ENCODE results near the gene SOD1.

SOD1 gene

DNA sequence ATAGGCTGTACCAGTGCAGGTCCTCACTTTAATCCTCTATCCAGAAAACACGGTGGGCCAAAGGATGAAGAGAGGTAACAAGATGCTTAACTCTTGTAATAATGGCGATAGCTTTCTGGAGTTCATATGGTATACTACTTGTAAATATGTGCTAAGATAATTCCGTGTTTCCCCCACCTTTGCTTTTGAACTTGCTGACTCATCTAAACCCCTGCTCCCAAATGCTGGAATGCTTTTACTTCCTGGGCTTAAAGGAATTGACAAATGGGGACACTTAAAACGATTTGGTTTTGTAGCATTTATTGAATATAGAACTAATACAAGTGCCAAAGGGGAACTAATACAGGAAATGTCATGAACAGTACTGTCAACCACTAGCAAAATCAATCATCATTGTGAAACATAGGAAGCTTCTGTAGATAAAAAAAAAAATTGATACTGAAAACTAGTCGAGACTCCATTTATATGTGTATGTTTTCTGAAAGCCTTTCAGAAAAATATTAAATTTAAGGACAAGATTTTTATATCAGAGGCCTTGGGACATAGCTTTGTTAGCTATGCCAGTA lies 7.0 kb downstream of the SOD1 start:
- H3K4me1 ChIP-seq (ENCODE audit: control insufficient read depth in 1 of 2, insufficient read depth in 2 of 2, low read length in 2 of 2), result peaks cover 10 to 14% of the 10 kb centered on the region in 2 donors
- peaks cover 20 to 60% of the 10 kb centered on the region in 2 donors for H3K36me3 ChIP-seq (ENCODE audit: control insufficient read depth in 1 of 2, insufficient read depth in 2 of 2, low read length in 2 of 2)
- no peak overlapping the region for H3K9ac ChIP-seq (ENCODE audit: low read depth in 1 of 2, low read length in 2 of 2)
- H3K4me3 ChIP-seq (ENCODE audit: low read depth in 1 of 2, low read length in 2 of 2), result no peak overlapping the region
- H3K27ac ChIP-seq (ENCODE audit: low read depth, low read length), result no peak overlapping the region
- no peaks in the 10 kb centered on the region for H3K9me3 ChIP-seq (ENCODE audit: control insufficient read depth in 1 of 2, low read length in 2 of 2)
- no peaks in the 10 kb centered on the region for H3K27me3 ChIP-seq (ENCODE audit: control insufficient read depth in 1 of 2, insufficient read depth in 2 of 2, low read length in 2 of 2)

- Histone ChIP-seq H3K36me3 (ENCODE audit: control insufficient read depth in 1 of 2, insufficient read depth in 2 of 2, low read length in 2 of 2) (peaks cover 22 to 65% of the 10 kb centered on the region in 2 donors), H3K4me3 (ENCODE audit: low read depth in 1 of 2, low read length in 2 of 2) (no peak overlapping the region), H3K9me3 (ENCODE audit: control insufficient read depth in 1 of 2, low read length in 2 of 2) (no peaks in the 10 kb centered on the region), H3K4me1 (ENCODE audit: control insufficient read depth in 1 of 2, insufficient read depth in 2 of 2, low read length in 2 of 2) (peaks cover 4 to 8% of the 10 kb centered on the region in 2 donors), H3K9ac (ENCODE audit: low read depth in 1 of 2, low read length in 2 of 2) (no peak overlapping the region), H3K27ac (ENCODE audit: low read depth, low read length) (no peak overlapping the region), H3K27me3 (ENCODE audit: control insufficient read depth in 1 of 2, insufficient read depth in 2 of 2, low read length in 2 of 2) (no peaks in the 10 kb centered on the region)
These were observed 7.6 kb downstream of the SOD1 start for GRCh38 chr21:31667132-31667531.

- Histone ChIP-seq H3K4me1 (ENCODE audit: control insufficient read depth in 1 of 2, insufficient read depth in 2 of 2, low read length in 2 of 2) (peaks cover 0 to 4% of the 10 kb centered on the region in 2 donors), H3K27ac (ENCODE audit: low read depth, low read length) (no peak overlapping the region), H3K27me3 (ENCODE audit: control insufficient read depth in 1 of 2, insufficient read depth in 2 of 2, low read length in 2 of 2) (no peaks in the 10 kb centered on the region), H3K4me3 (ENCODE audit: low read depth in 1 of 2, low read length in 2 of 2) (no peak overlapping the region), H3K9ac (ENCODE audit: low read depth in 1 of 2, low read length in 2 of 2) (no peak overlapping the region), H3K36me3 (ENCODE audit: control insufficient read depth in 1 of 2, insufficient read depth in 2 of 2, low read length in 2 of 2) (peaks cover 22 to 65% of the 10 kb centered on the region in 2 donors), H3K9me3 (ENCODE audit: control insufficient read depth in 1 of 2, low read length in 2 of 2) (no peaks in the 10 kb centered on the region)
These were observed 8.1 kb downstream of the SOD1 start for GRCh38 chr21:31667639-31668038.

GRCh38 chr21:31668651-31669491 lies 9.4 kb downstream of the SOD1 start:
- H3K36me3 ChIP-seq (ENCODE audit: control insufficient read depth in 1 of 2, insufficient read depth in 2 of 2, low read length in 2 of 2), result peaks cover 22 to 61% of the 10 kb centered on the region in 2 donors

GRCh38 chr21:31670070-31670469 lies 10.6 kb downstream of the SOD1 start:
- H3K9me3 ChIP-seq (ENCODE audit: control insufficient read depth in 1 of 2, low read length in 2 of 2), result no peaks in the 10 kb centered on the region
- H3K4me3 ChIP-seq (ENCODE audit: low read depth in 1 of 2, low read length in 2 of 2), result no peak overlapping the region
- no peak overlapping the region for H3K27ac ChIP-seq (ENCODE audit: low read depth, low read length)
- H3K4me1 ChIP-seq (ENCODE audit: control insufficient read depth in 1 of 2, insufficient read depth in 2 of 2, low read length in 2 of 2), result peaks cover 0 to 12% of the 10 kb centered on the region in 2 donors
- H3K36me3 ChIP-seq (ENCODE audit: control insufficient read depth in 1 of 2, insufficient read depth in 2 of 2, low read length in 2 of 2), result peaks cover 22 to 53% of the 10 kb centered on the region in 2 donors
- H3K27me3 ChIP-seq (ENCODE audit: control insufficient read depth in 1 of 2, insufficient read depth in 2 of 2, low read length in 2 of 2), result no peaks in the 10 kb centered on the region
- no peak overlapping the region for H3K9ac ChIP-seq (ENCODE audit: low read depth in 1 of 2, low read length in 2 of 2)

More at GRCh38 chr21:31668651-31669491, 9.4 kb downstream of the SOD1 start:
- no peak overlapping the region for H3K9ac ChIP-seq (ENCODE audit: low read depth in 1 of 2, low read length in 2 of 2)
- no peaks in the 10 kb centered on the region for H3K27me3 ChIP-seq (ENCODE audit: control insufficient read depth in 1 of 2, insufficient read depth in 2 of 2, low read length in 2 of 2)
- no peak overlapping the region for H3K27ac ChIP-seq (ENCODE audit: low read depth, low read length)
- peaks cover 0 to 11% of the 10 kb centered on the region in 2 donors for H3K4me1 ChIP-seq (ENCODE audit: control insufficient read depth in 1 of 2, insufficient read depth in 2 of 2, low read length in 2 of 2)
- no peak overlapping the region for H3K4me3 ChIP-seq (ENCODE audit: low read depth in 1 of 2, low read length in 2 of 2)
- no peaks in the 10 kb centered on the region for H3K9me3 ChIP-seq (ENCODE audit: control insufficient read depth in 1 of 2, low read length in 2 of 2)

GRCh38 chr21:31671146-31671716 lies 11.7 kb downstream of the SOD1 start:
- H3K4me3 ChIP-seq (ENCODE audit: low read depth in 1 of 2, low read length in 2 of 2), result no peak overlapping the region
- no peaks in the 10 kb centered on the region for H3K9me3 ChIP-seq (ENCODE audit: control insufficient read depth in 1 of 2, low read length in 2 of 2)
- H3K27ac ChIP-seq (ENCODE audit: low read depth, low read length), result no peak overlapping the region
- H3K9ac ChIP-seq (ENCODE audit: low read depth in 1 of 2, low read length in 2 of 2), result no peak overlapping the region
- H3K4me1 ChIP-seq (ENCODE audit: control insufficient read depth in 1 of 2, insufficient read depth in 2 of 2, low read length in 2 of 2), result peaks cover 0 to 18% of the 10 kb centered on the region in 2 donors
- H3K36me3 ChIP-seq (ENCODE audit: control insufficient read depth in 1 of 2, insufficient read depth in 2 of 2, low read length in 2 of 2), result peaks cover 17 to 48% of the 10 kb centered on the region in 2 donors
- H3K27me3 ChIP-seq (ENCODE audit: control insufficient read depth in 1 of 2, insufficient read depth in 2 of 2, low read length in 2 of 2), result no peaks in the 10 kb centered on the region

GRCh38 chr21:31671931-31672330 lies 12.4 kb downstream of the SOD1 start:
- Histone ChIP-seq H3K9ac (ENCODE audit: low read depth in 1 of 2, low read length in 2 of 2) (no peak overlapping the region), H3K27me3 (ENCODE audit: control insufficient read depth in 1 of 2, insufficient read depth in 2 of 2, low read length in 2 of 2) (no peaks in the 10 kb centered on the region), H3K4me1 (ENCODE audit: control insufficient read depth in 1 of 2, insufficient read depth in 2 of 2, low read length in 2 of 2) (peaks cover 0 to 18% of the 10 kb centered on the region in 2 donors), H3K4me3 (ENCODE audit: low read depth in 1 of 2, low read length in 2 of 2) (no peak overlapping the region), H3K9me3 (ENCODE audit: control insufficient read depth in 1 of 2, low read length in 2 of 2) (no peaks in the 10 kb centered on the region), H3K36me3 (ENCODE audit: control insufficient read depth in 1 of 2, insufficient read depth in 2 of 2, low read length in 2 of 2) (peaks cover 17 to 46% of the 10 kb centered on the region in 2 donors), H3K27ac (ENCODE audit: low read depth, low read length) (no peak overlapping the region)

GRCh38 chr21:31673321-31673912 lies 13.9 kb downstream of the SOD1 start:
- Histone ChIP-seq H3K36me3 (ENCODE audit: control insufficient read depth in 1 of 2, insufficient read depth in 2 of 2, low read length in 2 of 2) (peaks cover 11 to 31% of the 10 kb centered on the region in 2 donors), H3K9me3 (ENCODE audit: control insufficient read depth in 1 of 2, low read length in 2 of 2) (no peaks in the 10 kb centered on the region), H3K9ac (ENCODE audit: low read depth in 1 of 2, low read length in 2 of 2) (no peak overlapping the region), H3K4me1 (ENCODE audit: control insufficient read depth in 1 of 2, insufficient read depth in 2 of 2, low read length in 2 of 2) (peaks cover 0 to 14% of the 10 kb centered on the region in 2 donors), H3K27ac (ENCODE audit: low read depth, low read length) (no peak overlapping the region), H3K27me3 (ENCODE audit: control insufficient read depth in 1 of 2, insufficient read depth in 2 of 2, low read length in 2 of 2) (no peaks in the 10 kb centered on the region), H3K4me3 (ENCODE audit: low read depth in 1 of 2, low read length in 2 of 2) (no peak overlapping the region)

GRCh38 chr21:31675318-31675717 lies 15.8 kb downstream of the SOD1 start:
- Histone ChIP-seq H3K4me1 (ENCODE audit: control insufficient read depth in 1 of 2, insufficient read depth in 2 of 2, low read length in 2 of 2) (peaks cover 0 to 14% of the 10 kb centered on the region in 2 donors), H3K36me3 (ENCODE audit: control insufficient read depth in 1 of 2, insufficient read depth in 2 of 2, low read length in 2 of 2) (peaks cover 6 to 18% of the 10 kb centered on the region in 2 donors), H3K27ac (ENCODE audit: low read depth, low read length) (no peak overlapping the region), H3K9me3 (ENCODE audit: control insufficient read depth in 1 of 2, low read length in 2 of 2) (no peaks in the 10 kb centered on the region), H3K27me3 (ENCODE audit: control insufficient read depth in 1 of 2, insufficient read depth in 2 of 2, low read length in 2 of 2) (no peaks in the 10 kb centered on the region), H3K4me3 (ENCODE audit: low read depth in 1 of 2, low read length in 2 of 2) (no peak overlapping the region), H3K9ac (ENCODE audit: low read depth in 1 of 2, low read length in 2 of 2) (no peak overlapping the region)

GRCh38 chr21:31675960-31676359 lies 16.5 kb downstream of the SOD1 start:
- no peak overlapping the region for H3K4me3 ChIP-seq (ENCODE audit: low read depth in 1 of 2, low read length in 2 of 2)

More at GRCh38 chr21:31675960-31676359, 16.5 kb downstream of the SOD1 start:
- H3K27ac ChIP-seq (ENCODE audit: low read depth, low read length), result no peak overlapping the region
- no peak overlapping the region for H3K9ac ChIP-seq (ENCODE audit: low read depth in 1 of 2, low read length in 2 of 2)
- no peaks in the 10 kb centered on the region for H3K9me3 ChIP-seq (ENCODE audit: control insufficient read depth in 1 of 2, low read length in 2 of 2)
- no peaks in the 10 kb centered on the region for H3K27me3 ChIP-seq (ENCODE audit: control insufficient read depth in 1 of 2, insufficient read depth in 2 of 2, low read length in 2 of 2)
- peaks cover 9 to 17% of the 10 kb centered on the region in 2 donors for H3K36me3 ChIP-seq (ENCODE audit: control insufficient read depth in 1 of 2, insufficient read depth in 2 of 2, low read length in 2 of 2)
- H3K4me1 ChIP-seq (ENCODE audit: control insufficient read depth in 1 of 2, insufficient read depth in 2 of 2, low read length in 2 of 2), result peaks cover 0 to 14% of the 10 kb centered on the region in 2 donors
